Pancreas (tissue), 10 donors: Measurements from ENCODE around the gene RASGEF1B. TPM values are rescaled to one million over a fixed set of nuclear protein-coding genes. Genes with fewer than 3 reads are reported as not detected.
A peak's percentile ranks its signal among the peaks of the same experiment; 100 is the strongest.

ENCODE experiments used
- ATAC-seq, 4 donors: fragments of 200-7000 bp; cut with Tn5 transposase; one replicate each; pipeline versions ENCODE4 v1.8.0 to v1.9.1; 2020; ENCODE audit warnings: mild to moderate bottlenecking in 4 of 4, moderate library complexity in 4 of 4
- DNase-seq, 6 donors: peaks; one replicate each; pipeline ENCODE4 v3.0.0-alpha.2; 2020
- FAIRE-seq: peaks from 2 replicates; lab custom pipeline; 2012; peaks lifted over from hg19 to GRCh38; lab: Jason Lieb, UNC
- H3K27ac ChIP-seq, 4 donors: fragments of 200-600 bp; sonication (generic); 1 replicate in 3 of 4; 2 replicates in 1 of 4; pipeline versions ENCODE4 v1.5.0 to v1.8.0; 2020
- H3K27me3 ChIP-seq, 4 donors: fragments of 200-600 bp; one replicate each; pipeline ENCODE4 v1.8.0; 2021
- H3K36me3 ChIP-seq, 3 donors: fragments of 200-600 bp; sonication (generic) in 1 of 3; one replicate each; pipeline versions ENCODE4 v1.5.0 to v1.8.0; 2020 to 2021
- H3K4me1 ChIP-seq, 3 donors: fragments of 200-600 bp; one replicate each; pipeline ENCODE4 v1.8.0; 2021
- H3K4me3 ChIP-seq, 4 donors: fragments of 200-600 bp; sonication (generic) in 2 of 4; one replicate each; pipeline versions ENCODE4 v1.5.0 to v1.8.0; 2020 to 2021
- H3K9me3 ChIP-seq, 4 donors: fragments of 200-600 bp; one replicate each; pipeline ENCODE4 v1.8.0; 2021
- WGBS, 2 donors: extraction: QIAGEN DNeasy Blood & Tissue Kit; methylation state at CpG; one replicate each; pipeline ENCODE4 v1.1.7; 2013; 5-methylcytosine and 5-hydroxymethylcytosine counted together
- intact Hi-C, 3 donors: fragments of 100-400 bp; cut with DNase I; formaldehyde crosslinking; loops; one replicate each; pipeline versions ENCODE4 v1.11.1 to v1.14.2; 2022
- polyA plus RNA-seq, 2 donors: library from polyadenylated mRNA; stranded (reverse); fragments of 200-250 nt; gene quantifications; one replicate each; pipeline ENCODE4 v1.2.3, GENCODE V29; 2013
- total RNA-seq, 6 donors: library from RNA; stranded (reverse); fragmentation: NEBNext Ultra II Directional in 4 of 6; extraction: Animal tissue kit (Norgen Biotek cat#: 25700) in 4 of 6; gene quantifications; one replicate each; pipeline versions ENCODE4 v1.2.1 to v1.2.4, GENCODE V29; 2021 to 2023
- TF ChIP-seq, protein P1 (sequence below), 4 donors: fragments of 200-600 bp; sonication (generic) in 3 of 4; IDR thresholded peaks; one replicate each; pipeline versions ENCODE4 v1.5.0 to v1.8.0; 2021; ENCODE audit warnings: antibody characterized with exemption in 4 of 4
- donor health status: healthy with polysubstance abuse.
- donor health status: DM: no; HTN: no; CAD: no; lungs with moderate emphysema.
- donor health status: DM: no; HTN: no; CAD: no.
- donor health status: control.
- donor health status: control.
- donor health status: Bipolar disorder and iron deficiency.
- donor health status: DM: yes; HTN: yes; CAD: no.
- donor health status: DM: no; HTN: no; CAD: no.
- donor health status: DM: no; HTN: no; CAD: no.
- donor health status: DM: yes; HTN: yes; CAD: no.

The RASGEF1B gene
- total and polyA plus RNA-seq, 8 donors = 1.4 to 8.2 (median 3.4) TPM

DNA sequence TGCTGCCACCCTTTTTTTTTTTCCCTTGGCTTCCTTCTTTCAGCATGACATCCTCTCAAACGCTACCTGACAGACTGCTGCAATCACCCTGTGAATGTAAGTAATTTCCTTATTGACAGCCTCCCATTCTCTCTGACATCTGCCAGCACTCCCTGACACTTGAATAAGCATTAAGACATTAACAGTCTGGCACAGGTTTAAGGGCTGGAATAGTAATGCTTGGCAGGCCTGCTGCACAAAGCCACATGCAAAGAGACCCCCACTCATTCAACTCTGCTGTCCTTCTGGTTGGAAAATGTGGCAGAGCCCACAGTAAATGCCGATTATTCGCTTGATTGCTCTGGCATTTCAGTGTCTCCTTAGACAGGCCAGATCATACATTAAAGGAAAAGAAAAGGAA, 28.1 kb upstream of the RASGEF1B start:
- intact Hi-C loops = no loop called here
- H3K4me1 ChIP-seq = no peaks in the 10 kb centered on the region
- no peak overlapping the region for H3K27ac ChIP-seq
- TF ChIP-seq, protein P1, sequence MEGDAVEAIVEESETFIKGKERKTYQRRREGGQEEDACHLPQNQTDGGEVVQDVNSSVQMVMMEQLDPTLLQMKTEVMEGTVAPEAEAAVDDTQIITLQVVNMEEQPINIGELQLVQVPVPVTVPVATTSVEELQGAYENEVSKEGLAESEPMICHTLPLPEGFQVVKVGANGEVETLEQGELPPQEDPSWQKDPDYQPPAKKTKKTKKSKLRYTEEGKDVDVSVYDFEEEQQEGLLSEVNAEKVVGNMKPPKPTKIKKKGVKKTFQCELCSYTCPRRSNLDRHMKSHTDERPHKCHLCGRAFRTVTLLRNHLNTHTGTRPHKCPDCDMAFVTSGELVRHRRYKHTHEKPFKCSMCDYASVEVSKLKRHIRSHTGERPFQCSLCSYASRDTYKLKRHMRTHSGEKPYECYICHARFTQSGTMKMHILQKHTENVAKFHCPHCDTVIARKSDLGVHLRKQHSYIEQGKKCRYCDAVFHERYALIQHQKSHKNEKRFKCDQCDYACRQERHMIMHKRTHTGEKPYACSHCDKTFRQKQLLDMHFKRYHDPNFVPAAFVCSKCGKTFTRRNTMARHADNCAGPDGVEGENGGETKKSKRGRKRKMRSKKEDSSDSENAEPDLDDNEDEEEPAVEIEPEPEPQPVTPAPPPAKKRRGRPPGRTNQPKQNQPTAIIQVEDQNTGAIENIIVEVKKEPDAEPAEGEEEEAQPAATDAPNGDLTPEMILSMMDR (IDR thresholded peaks at IDR 0.05) = no peak
- 60 to 74% methylated on average over 3 of the region's 3 CpGs for WGBS, 2 donors
- ATAC-seq (no peak), FAIRE-seq (no peak), DNase-seq (no peak)
- H3K4me3 ChIP-seq = no peak overlapping the region
- H3K27me3 ChIP-seq = no peaks in the 10 kb centered on the region
- H3K9me3 ChIP-seq = no peaks in the 10 kb centered on the region
- no peaks in the 10 kb centered on the region for H3K36me3 ChIP-seq

DNA sequence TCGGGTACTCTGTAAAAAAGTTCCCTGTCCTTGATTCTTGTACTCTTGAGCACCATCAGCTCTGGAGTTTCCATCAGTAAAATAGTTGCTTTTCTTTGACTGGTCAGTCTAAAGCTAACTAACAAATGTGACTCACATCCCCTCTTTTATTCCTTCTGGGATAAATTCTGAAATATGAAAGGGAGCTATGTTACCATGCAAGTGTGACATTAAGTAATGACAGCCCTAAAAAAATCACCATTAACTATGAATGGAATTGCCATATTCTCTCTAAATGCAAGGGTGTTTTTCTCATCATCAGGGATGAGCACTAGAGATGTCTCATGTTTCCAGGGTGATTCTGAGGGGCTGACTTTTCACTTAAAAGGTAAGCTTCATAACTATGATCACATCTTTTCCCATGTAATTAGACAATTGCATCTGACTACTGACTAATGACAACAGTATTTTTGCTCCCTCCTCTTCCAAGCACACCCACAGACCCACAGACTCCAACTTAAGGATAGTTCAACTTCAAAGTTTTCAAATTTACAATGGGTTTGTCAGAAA, 26.9 kb upstream of the RASGEF1B start:
- ATAC-seq (no peak), FAIRE-seq (no peak), DNase-seq (no peak)
- no peaks in the 10 kb centered on the region for H3K36me3 ChIP-seq
- H3K4me3 ChIP-seq = no peak overlapping the region
- H3K9me3 ChIP-seq = no peaks in the 10 kb centered on the region
- 37 to 56% methylated on average over 1 of the region's 1 CpG for WGBS, 2 donors
- H3K4me1 ChIP-seq = peaks cover 0 to 8% (median 2%) of the 10 kb centered on the region in 3 donors
- no peak overlapping the region for H3K27ac ChIP-seq
- TF ChIP-seq, protein P1 (IDR thresholded peaks at IDR 0.05) = no peak
- intact Hi-C loops = no loop called here
- no peaks in the 10 kb centered on the region for H3K27me3 ChIP-seq

DNA sequence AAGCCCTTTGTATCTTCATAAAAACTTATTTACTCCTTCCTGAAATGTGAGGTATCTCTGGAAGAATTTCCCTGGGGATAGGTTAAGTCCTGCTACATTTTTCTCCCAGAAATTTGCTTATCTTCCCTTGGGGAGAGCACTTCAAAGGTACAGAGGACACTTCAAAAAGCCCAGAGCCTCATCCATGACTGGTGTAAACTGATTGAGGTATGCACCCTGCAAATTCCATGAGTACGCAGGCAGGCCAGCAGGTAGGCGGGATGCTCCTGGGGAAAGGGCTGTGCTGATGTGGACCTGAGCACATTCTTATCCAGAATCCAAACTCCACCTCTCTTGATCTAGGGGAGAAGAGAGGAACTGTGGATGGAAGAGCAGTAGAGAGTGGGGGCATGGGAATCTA, 26.3 kb upstream of the RASGEF1B start:
- Histone ChIP-seq H3K4me3 (no peak overlapping the region), H3K9me3 (no peaks in the 10 kb centered on the region), H3K27ac (no peak overlapping the region), H3K4me1 (peaks cover 0 to 9% (median 7%) of the 10 kb centered on the region in 3 donors), H3K36me3 (no peaks in the 10 kb centered on the region), H3K27me3 (no peaks in the 10 kb centered on the region)
- FAIRE-seq = no peak
- TF ChIP-seq, protein P1 (IDR thresholded peaks at IDR 0.05) = no peak
- 98 to 100% methylated on average over 2 of the region's 2 CpGs for WGBS, 2 donors
- no peak for ATAC-seq
- DNase-seq = no peak
- intact Hi-C loops = no loop called here

DNA sequence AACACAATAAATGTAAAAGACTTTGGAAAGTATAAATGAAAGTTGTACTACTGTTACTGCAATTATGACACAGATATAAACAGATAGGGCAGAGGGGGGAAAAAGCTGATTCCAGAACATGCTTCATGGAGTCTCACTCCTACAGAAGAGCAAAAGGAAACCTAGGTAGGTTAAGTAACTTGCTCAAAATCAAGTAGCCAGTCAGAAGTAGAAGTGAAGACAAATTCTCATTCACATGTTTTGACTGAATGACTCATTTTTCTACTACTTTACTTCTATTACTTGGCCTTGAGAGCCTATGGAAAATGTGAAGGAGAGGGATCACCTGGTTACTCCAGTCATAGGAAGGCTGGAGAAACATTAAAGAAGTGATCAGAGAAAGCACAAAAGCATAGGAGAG, 23.6 kb upstream of the RASGEF1B start:
- Histone ChIP-seq H3K9me3 (no peaks in the 10 kb centered on the region), H3K36me3 (no peaks in the 10 kb centered on the region), H3K4me3 (no peak overlapping the region), H3K27ac (no peak overlapping the region), H3K4me1 (peaks cover 0 to 14% (median 9%) of the 10 kb centered on the region in 3 donors), H3K27me3 (no peaks in the 10 kb centered on the region)
- no peak for FAIRE-seq
- no peak for DNase-seq
- TF ChIP-seq, protein P1 (IDR thresholded peaks at IDR 0.05) = no peak
- no peak for ATAC-seq
- intact Hi-C loops = no loop called here

DNA sequence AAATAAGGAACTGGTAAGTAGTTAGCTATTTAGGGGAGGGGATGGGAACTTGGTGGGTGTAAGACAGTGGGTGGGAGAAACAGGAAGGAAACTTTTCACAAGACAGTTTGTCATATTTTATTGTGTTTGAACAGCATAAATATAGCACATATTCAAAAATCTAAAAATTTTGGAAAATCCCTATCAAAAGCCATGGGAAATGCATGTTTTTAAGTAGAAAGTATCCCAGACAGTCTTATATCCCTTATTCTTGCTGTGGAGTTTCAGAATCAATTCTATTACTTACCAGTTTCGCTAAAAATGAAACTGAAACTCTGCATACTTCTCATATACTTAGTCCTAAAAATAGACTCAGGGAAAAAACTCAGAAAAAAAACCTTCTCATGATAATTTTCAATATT, 22.3 kb upstream of the RASGEF1B start:
- intact Hi-C loops = no loop called here
- ATAC-seq (peak in 3 of 4 donors; percentile 67 to 83 (median 82)), DNase-seq (no peak), FAIRE-seq (peak; percentile 49)
- TF ChIP-seq, protein P1 (IDR thresholded peaks at IDR 0.05) = no peak
- Histone ChIP-seq H3K4me3 (peak overlapping the region in 2 of 4 donors; percentile 7 to 27), H3K27me3 (no peaks in the 10 kb centered on the region), H3K4me1 (peaks cover 0 to 14% (median 9%) of the 10 kb centered on the region in 3 donors), H3K27ac (peak overlapping the region in 3 of 4 donors; percentile 13 to 82 (median 65)), H3K9me3 (no peaks in the 10 kb centered on the region), H3K36me3 (no peaks in the 10 kb centered on the region)
- 0 to 5% methylated on average over 1 of the region's 1 CpG for WGBS, 2 donors
